Measurements from ENCODE around the gene IRAK1. TPM values are rescaled to one million over a fixed set of nuclear protein-coding genes. Genes with fewer than 3 reads are reported as not detected.

The IRAK1 gene
- total RNA-seq, 2 donors from 2014 or later = 71.0 to 83.9 TPM

DNA sequence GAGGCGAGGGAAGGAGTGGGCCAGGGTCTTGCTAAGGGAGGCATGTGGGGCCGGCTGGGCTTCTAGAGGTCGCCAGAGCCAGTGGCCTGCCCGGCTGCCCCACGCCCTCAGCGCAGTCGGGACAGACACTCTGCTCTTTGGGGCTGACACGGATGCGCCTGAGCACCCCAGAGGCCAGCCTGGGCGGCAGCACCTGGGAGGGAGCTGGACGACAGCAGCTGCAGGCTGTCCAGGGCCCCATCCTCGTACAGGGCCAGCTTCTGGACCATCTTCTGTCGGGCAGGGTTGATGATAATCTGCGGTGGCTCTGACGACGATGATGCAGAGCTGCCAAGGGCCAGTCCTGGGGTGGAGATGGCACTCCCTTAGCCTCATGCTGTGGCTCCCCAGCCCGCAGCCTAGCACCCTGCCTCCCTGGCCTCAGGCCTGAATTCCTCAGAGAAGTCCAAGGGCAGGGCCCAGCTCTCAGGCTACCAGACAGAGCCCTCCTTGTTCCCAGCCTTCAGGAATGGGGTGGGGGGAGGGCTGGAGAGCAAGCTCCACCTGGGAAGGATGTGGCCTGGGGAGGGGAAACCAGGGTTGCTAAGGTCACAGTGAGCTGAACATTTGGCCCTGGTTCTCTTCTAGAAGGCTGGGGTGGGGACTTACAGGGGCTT lies 7.2 kb downstream of the IRAK1 start:
- Histone ChIP-seq H3K27ac (no peak overlapping the region), H3K36me3 (no peaks in the 10 kb centered on the region), H3K4me1 (ENCODE audit: control insufficient read depth in 1 of 2, low read depth in 2 of 2) (no peaks in the 10 kb centered on the region), H3K9me3 (no peaks in the 10 kb centered on the region), H3K27me3 (replicated peaks; ENCODE audit: insufficient read depth) (no peaks in the 10 kb centered on the region), H3K4me3 (no peak overlapping the region)
- DNase-seq (ENCODE audit: low spot score) (no peak), ATAC-seq (ENCODE audit: insufficient number of reproducible peaks, low FRiP score, low read depth) (no peak)
- TF ChIP-seq, protein P1, sequence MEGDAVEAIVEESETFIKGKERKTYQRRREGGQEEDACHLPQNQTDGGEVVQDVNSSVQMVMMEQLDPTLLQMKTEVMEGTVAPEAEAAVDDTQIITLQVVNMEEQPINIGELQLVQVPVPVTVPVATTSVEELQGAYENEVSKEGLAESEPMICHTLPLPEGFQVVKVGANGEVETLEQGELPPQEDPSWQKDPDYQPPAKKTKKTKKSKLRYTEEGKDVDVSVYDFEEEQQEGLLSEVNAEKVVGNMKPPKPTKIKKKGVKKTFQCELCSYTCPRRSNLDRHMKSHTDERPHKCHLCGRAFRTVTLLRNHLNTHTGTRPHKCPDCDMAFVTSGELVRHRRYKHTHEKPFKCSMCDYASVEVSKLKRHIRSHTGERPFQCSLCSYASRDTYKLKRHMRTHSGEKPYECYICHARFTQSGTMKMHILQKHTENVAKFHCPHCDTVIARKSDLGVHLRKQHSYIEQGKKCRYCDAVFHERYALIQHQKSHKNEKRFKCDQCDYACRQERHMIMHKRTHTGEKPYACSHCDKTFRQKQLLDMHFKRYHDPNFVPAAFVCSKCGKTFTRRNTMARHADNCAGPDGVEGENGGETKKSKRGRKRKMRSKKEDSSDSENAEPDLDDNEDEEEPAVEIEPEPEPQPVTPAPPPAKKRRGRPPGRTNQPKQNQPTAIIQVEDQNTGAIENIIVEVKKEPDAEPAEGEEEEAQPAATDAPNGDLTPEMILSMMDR (IDR thresholded peaks at IDR 0.05) = no peak

DNA sequence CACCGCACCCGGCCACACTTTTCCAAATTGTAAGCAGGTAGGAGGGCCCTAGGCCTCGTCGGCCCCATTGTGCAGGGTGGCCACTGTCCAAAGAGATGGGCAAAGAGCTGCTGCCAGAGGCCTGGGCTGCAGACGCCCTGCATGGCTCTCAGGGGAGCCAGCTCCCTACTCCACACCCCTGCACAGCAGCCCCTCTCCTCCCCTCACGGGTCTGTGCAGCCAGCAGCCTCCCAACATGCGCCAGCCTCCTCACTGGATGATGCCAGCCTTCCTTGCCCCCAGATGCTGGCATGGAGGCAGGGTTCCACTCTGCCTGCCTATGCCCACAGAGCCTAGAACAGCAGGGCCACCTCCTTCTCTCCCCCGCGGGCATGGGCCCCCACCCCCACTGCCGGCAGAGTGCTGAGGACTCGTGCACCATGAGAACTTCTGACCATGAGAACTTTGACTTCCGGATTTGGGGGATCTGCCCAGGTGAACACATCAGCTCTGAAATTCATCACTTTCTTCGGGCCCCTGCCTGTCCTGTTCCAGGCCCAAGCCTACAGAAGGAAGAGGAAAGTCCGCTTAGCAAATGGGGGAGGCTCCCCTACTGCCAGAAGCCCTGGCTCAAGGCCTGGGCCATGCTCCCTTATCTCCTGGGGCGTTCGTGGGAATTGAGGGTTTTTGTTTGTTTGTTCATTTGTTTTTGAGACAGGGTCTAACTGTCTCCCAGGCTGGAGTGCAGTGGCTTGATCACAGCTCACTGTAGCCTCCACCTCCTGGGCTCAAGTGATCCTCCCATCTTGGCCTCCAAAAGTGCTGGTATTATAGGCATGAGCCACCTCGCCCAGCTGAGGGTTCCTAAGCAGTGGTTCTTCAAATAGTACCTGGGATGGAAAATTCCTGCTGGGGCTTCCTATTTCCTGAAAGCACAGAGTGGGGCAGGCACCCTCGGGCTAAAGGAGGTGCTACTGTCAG lies 8.0 kb downstream of the IRAK1 start:
- no peak for DNase-seq (ENCODE audit: low spot score)
- H3K4me1 ChIP-seq (ENCODE audit: control insufficient read depth in 1 of 2, low read depth in 2 of 2) = no peaks in the 10 kb centered on the region
- H3K27me3 ChIP-seq (replicated peaks; ENCODE audit: insufficient read depth) = no peaks in the 10 kb centered on the region
- no peak overlapping the region for H3K27ac ChIP-seq
- no peaks in the 10 kb centered on the region for H3K9me3 ChIP-seq
- H3K36me3 ChIP-seq = no peaks in the 10 kb centered on the region
- no peak overlapping the region for H3K4me3 ChIP-seq
- no peak for ATAC-seq (ENCODE audit: insufficient number of reproducible peaks, low FRiP score, low read depth)
- TF ChIP-seq, protein P1 (IDR thresholded peaks at IDR 0.05) = no peak

DNA sequence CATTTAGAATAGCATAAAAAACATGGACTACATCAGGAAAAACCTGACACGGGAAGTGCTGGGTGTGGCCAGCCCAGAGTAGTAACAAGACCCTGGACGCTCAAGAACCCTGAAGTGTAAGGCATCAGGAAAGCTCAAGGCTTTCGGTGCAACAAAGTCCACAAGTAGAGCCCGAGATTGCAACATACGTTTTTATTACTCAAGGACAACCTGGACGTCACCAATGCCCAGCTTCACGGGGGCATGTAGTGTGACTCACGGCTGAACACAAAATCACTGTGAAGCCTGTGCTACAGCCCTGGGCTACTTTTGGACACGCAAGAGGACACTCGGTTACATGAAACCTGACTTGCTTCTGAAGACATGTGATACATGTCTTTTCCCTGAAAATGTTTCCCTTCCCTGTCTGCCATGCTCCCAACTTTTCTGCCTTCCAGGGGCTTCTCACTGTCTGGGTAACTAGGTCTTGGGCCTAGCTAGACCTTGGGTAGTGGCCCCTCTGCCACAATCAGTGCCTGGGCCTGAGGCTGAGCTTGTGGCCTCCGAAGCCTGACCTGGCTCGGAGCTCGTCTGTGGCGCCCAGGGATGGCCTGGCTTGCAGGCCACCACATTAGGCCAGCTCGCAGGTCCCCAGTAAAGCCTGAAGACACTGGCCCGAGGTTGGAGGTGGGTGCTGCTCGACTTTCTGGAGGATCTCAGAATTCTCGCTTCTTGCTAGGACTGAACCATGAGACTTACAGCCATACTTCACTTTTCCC lies 9.2 kb downstream of the IRAK1 start:
- H3K4me1 ChIP-seq (ENCODE audit: control insufficient read depth in 1 of 2, low read depth in 2 of 2) = no peaks in the 10 kb centered on the region
- TF ChIP-seq, protein P1 (IDR thresholded peaks at IDR 0.05) = no peak
- no peak for DNase-seq (ENCODE audit: low spot score)
- H3K36me3 ChIP-seq = no peaks in the 10 kb centered on the region
- no peak overlapping the region for H3K27ac ChIP-seq
- H3K9me3 ChIP-seq = no peaks in the 10 kb centered on the region
- ATAC-seq (ENCODE audit: insufficient number of reproducible peaks, low FRiP score, low read depth) = no peak
- no peak overlapping the region for H3K4me3 ChIP-seq
- H3K27me3 ChIP-seq (replicated peaks; ENCODE audit: insufficient read depth) = no peaks in the 10 kb centered on the region

DNA sequence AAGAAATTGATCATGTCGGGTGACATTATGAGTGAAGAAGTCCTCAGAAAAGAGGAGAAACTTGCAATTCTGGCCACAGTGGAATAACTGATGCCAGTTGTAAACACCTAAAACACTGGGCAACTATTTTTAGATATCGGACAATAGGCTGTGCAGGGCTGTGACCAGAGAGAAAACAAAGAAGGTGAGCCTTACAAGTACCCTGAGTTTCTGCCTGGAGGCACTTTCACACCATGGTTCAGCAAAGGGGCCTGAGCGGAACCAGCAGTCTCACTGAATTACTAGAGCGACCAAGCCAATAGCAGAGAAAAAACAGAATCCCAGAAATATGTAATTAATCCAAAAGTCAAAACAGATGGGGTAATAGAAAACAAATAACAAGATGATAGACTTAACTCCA lies 11.2 kb downstream of the IRAK1 start:
- ATAC-seq (ENCODE audit: insufficient number of reproducible peaks, low FRiP score, low read depth) = no peak

More for the DNA sequence above, 11.2 kb downstream of the IRAK1 start:
- no peaks in the 10 kb centered on the region for H3K27me3 ChIP-seq (replicated peaks; ENCODE audit: insufficient read depth)
- H3K4me3 ChIP-seq = no peak overlapping the region
- TF ChIP-seq, protein P1 (IDR thresholded peaks at IDR 0.05) = no peak
- no peak for DNase-seq (ENCODE audit: low spot score)
- H3K4me1 ChIP-seq (ENCODE audit: control insufficient read depth in 1 of 2, low read depth in 2 of 2) = no peaks in the 10 kb centered on the region
- H3K36me3 ChIP-seq = no peaks in the 10 kb centered on the region
- H3K27ac ChIP-seq = no peak overlapping the region
- H3K9me3 ChIP-seq = no peaks in the 10 kb centered on the region
